ENCODE data around the gene RNF224. TPM values are rescaled to one million over a fixed set of nuclear protein-coding genes. Genes with fewer than 3 reads are reported as not detected.
"Not testable (repeated sequence)": the region's sequence is repeated elsewhere in the genome, so short reads cannot be mapped to it uniquely, and the experiment has no call there.

The RNF224 gene
- polyA plus RNA-seq, 1 donor from 2014 or later = not detected

GRCh38 chr9:137254624-137255447 lies 27.5 kb downstream of the RNF224 start, which contains the start of gene NELFB:
TSS of gene NELFB (plus strand) at chr9:137255327.
- H3K36me3 Mint-ChIP-seq = peaks cover 1% of the 10 kb centered on the region
- H3K9me3 Mint-ChIP-seq = no peaks in the 10 kb centered on the region
- H3K27me3 Mint-ChIP-seq = no peaks in the 10 kb centered on the region
- peak within 1 kb of the TSS; percentile 13 to 92 (median 89) for H3K27ac Mint-ChIP-seq
- H3K4me1 Mint-ChIP-seq = peaks cover 0 to 16% (median 5%) of the 10 kb centered on the region in 3 donors
- peak within 1 kb of the TSS; percentile 89 to 97 (median 93) for H3K4me3 Mint-ChIP-seq

- Mint-ChIP-seq H3K27me3 (no peaks in the 10 kb centered on the region), H3K9me3 (no peaks in the 10 kb centered on the region), H3K4me3 (peak overlapping the region; percentile 89 to 96 (median 92)), H3K36me3 (peaks cover 1% of the 10 kb centered on the region), H3K4me1 (peaks cover 0 to 16% (median 5%) of the 10 kb centered on the region in 3 donors), H3K27ac (peak overlapping the region; percentile 13 to 92 (median 89))
Measured at GRCh38 chr9:137255448-137256114, 28.3 kb downstream of the RNF224 start.

- no peaks in the 10 kb centered on the region for H3K27me3 Mint-ChIP-seq
- H3K4me3 Mint-ChIP-seq = peak overlapping the region; percentile 89 to 96 (median 92)
- H3K36me3 Mint-ChIP-seq = peaks cover 1% of the 10 kb centered on the region
- H3K27ac Mint-ChIP-seq = peak overlapping the region in 1 of 3 donors; percentile 13
- H3K4me1 Mint-ChIP-seq = peaks cover 0 to 16% (median 5%) of the 10 kb centered on the region in 3 donors
- H3K9me3 Mint-ChIP-seq = no peaks in the 10 kb centered on the region
Measured at GRCh38 chr9:137256362-137256761, 29.1 kb downstream of the RNF224 start.

GRCh38 chr9:137256856-137257255 lies 29.6 kb downstream of the RNF224 start:
- H3K4me3 Mint-ChIP-seq = peak overlapping the region; percentile 84 to 96 (median 90)

GRCh38 chr9:137262173-137262908 lies 35.0 kb downstream of the RNF224 start:
- peak overlapping the region in 1 of 4 donors; percentile 50 for H3K4me3 Mint-ChIP-seq
- H3K27me3 Mint-ChIP-seq = not testable (repeated sequence)

More at GRCh38 chr9:137256856-137257255, 29.6 kb downstream of the RNF224 start:
- Mint-ChIP-seq H3K27ac (no peak overlapping the region), H3K9me3 (no peaks in the 10 kb centered on the region), H3K4me1 (peaks cover 4 to 16% (median 9%) of the 10 kb centered on the region in 3 donors), H3K36me3 (peaks cover 1% of the 10 kb centered on the region), H3K27me3 (no peaks in the 10 kb centered on the region)

GRCh38 chr9:137262909-137263285 lies 35.6 kb downstream of the RNF224 start:
- Mint-ChIP-seq H3K9me3 (no peaks in the 10 kb centered on the region), H3K27me3 (no peaks in the 10 kb centered on the region), H3K27ac (no peak overlapping the region), H3K36me3 (no peaks in the 10 kb centered on the region), H3K4me3 (no peak overlapping the region), H3K4me1 (peaks cover 7 to 15% (median 9%) of the 10 kb centered on the region in 3 donors)

More at GRCh38 chr9:137262173-137262908, 35.0 kb downstream of the RNF224 start:
- H3K36me3 Mint-ChIP-seq, H3K9me3 Mint-ChIP-seq, H3K4me1 Mint-ChIP-seq: not testable (repeated sequence)
- H3K27ac Mint-ChIP-seq = peak overlapping the region in 1 of 3 donors; percentile 14

GRCh38 chr9:137263506-137263905 lies 36.2 kb downstream of the RNF224 start:
- Mint-ChIP-seq H3K27me3 (no peaks in the 10 kb centered on the region), H3K9me3 (no peaks in the 10 kb centered on the region), H3K36me3 (no peaks in the 10 kb centered on the region), H3K4me1 (peaks cover 7 to 18% (median 15%) of the 10 kb centered on the region in 3 donors), H3K4me3 (no peak overlapping the region), H3K27ac (no peak overlapping the region)

GRCh38 chr9:137264067-137264466 lies 36.8 kb downstream of the RNF224 start:
- H3K4me1 Mint-ChIP-seq = peaks cover 11 to 22% (median 19%) of the 10 kb centered on the region in 3 donors
- peak overlapping the region in 1 of 4 donors; percentile 29 for H3K4me3 Mint-ChIP-seq
- no peaks in the 10 kb centered on the region for H3K36me3 Mint-ChIP-seq
- H3K27me3 Mint-ChIP-seq = no peaks in the 10 kb centered on the region
- no peak overlapping the region for H3K27ac Mint-ChIP-seq
- no peaks in the 10 kb centered on the region for H3K9me3 Mint-ChIP-seq

GRCh38 chr9:137265496-137266161 lies 38.3 kb downstream of the RNF224 start:
- H3K9me3 Mint-ChIP-seq = no peaks in the 10 kb centered on the region
- H3K4me3 Mint-ChIP-seq = no peak overlapping the region
- H3K36me3 Mint-ChIP-seq = peaks cover 4% of the 10 kb centered on the region
- no peaks in the 10 kb centered on the region for H3K27me3 Mint-ChIP-seq
- H3K27ac Mint-ChIP-seq = peak overlapping the region in 1 of 3 donors; percentile 63
- H3K4me1 Mint-ChIP-seq = peaks cover 20 to 32% (median 28%) of the 10 kb centered on the region in 3 donors

- H3K27ac Mint-ChIP-seq = no peak overlapping the region
- no peaks in the 10 kb centered on the region for H3K27me3 Mint-ChIP-seq
- H3K4me1 Mint-ChIP-seq = peaks cover 24 to 35% (median 28%) of the 10 kb centered on the region in 3 donors
- H3K4me3 Mint-ChIP-seq = no peak overlapping the region
- H3K9me3 Mint-ChIP-seq = no peaks in the 10 kb centered on the region
- H3K36me3 Mint-ChIP-seq = peaks cover 4% of the 10 kb centered on the region
Measured at GRCh38 chr9:137266162-137266527, 38.8 kb downstream of the RNF224 start.

- no peaks in the 10 kb centered on the region for H3K27me3 Mint-ChIP-seq
- H3K4me3 Mint-ChIP-seq = peak overlapping the region in 2 of 4 donors; percentile 95 to 96
- H3K36me3 Mint-ChIP-seq = peaks cover 6% of the 10 kb centered on the region
- H3K27ac Mint-ChIP-seq = peak overlapping the region in 1 of 3 donors; percentile 23
- peaks cover 25 to 35% (median 27%) of the 10 kb centered on the region in 3 donors for H3K4me1 Mint-ChIP-seq
- H3K9me3 Mint-ChIP-seq = no peaks in the 10 kb centered on the region
Measured at GRCh38 chr9:137266585-137267453, 39.5 kb downstream of the RNF224 start.

GRCh38 chr9:137267933-137268355 lies 40.6 kb downstream of the RNF224 start:
- peak overlapping the region; percentile 32 to 93 (median 88) for H3K27ac Mint-ChIP-seq
- H3K27me3 Mint-ChIP-seq = no peaks in the 10 kb centered on the region
- peaks cover 6% of the 10 kb centered on the region for H3K36me3 Mint-ChIP-seq
- H3K4me3 Mint-ChIP-seq = peak overlapping the region; percentile 91 to 96 (median 94)
- no peaks in the 10 kb centered on the region for H3K9me3 Mint-ChIP-seq
- peaks cover 23 to 34% (median 27%) of the 10 kb centered on the region in 3 donors for H3K4me1 Mint-ChIP-seq

GRCh38 chr9:137268538-137269201 lies 41.4 kb downstream of the RNF224 start:
- H3K27me3 Mint-ChIP-seq = no peaks in the 10 kb centered on the region
- peaks cover 6% of the 10 kb centered on the region for H3K36me3 Mint-ChIP-seq
- peak overlapping the region; percentile 31 to 93 (median 88) for H3K27ac Mint-ChIP-seq
- H3K4me1 Mint-ChIP-seq = peaks cover 23 to 32% (median 27%) of the 10 kb centered on the region in 3 donors
- H3K9me3 Mint-ChIP-seq = no peaks in the 10 kb centered on the region
- H3K4me3 Mint-ChIP-seq = peak overlapping the region; percentile 91 to 96 (median 94)

Measured in IgD-negative memory B cell (primary cell).